HEK293 (cell line): ENCODE data around the gene SH3GLB1.

ENCODE experiments used
- CTCF ChIA-PET: fragments of 350-600 bp; formaldehyde crosslinking; extraction: SDS; loops from one replicate; lab custom pipeline; 2021; ENCODE audit warnings: antibody characterized with exemption; lab: Yijun Ruan, JAX
- POLR2A ChIA-PET: fragments of 300-600 bp; formaldehyde crosslinking; extraction: SDS; loops from one replicate; lab custom pipeline; 2020; ENCODE audit warnings: antibody characterized with exemption, inconsistent platforms; lab: Yijun Ruan, JAX
- H3K27ac ChIP-seq: fragments of 200-500 bp; sonication (Bioruptor generic); 2 replicates; pipeline ENCODE4 v1.5.1; 2014; ENCODE audit warnings: low read depth, low read length, control low read depth, inconsistent platforms; ENCODE audit errors: extremely low read depth
- H3K36me3 ChIP-seq, 2 experiments: fragments of 200-500 bp in 1 of 2; sonication (Bioruptor generic) in 1 of 2; 1 replicate in 1 of 2; 2 replicates in 1 of 2; pipeline ENCODE4 v1.5.1; 2014 to 2017; ENCODE audit warnings: inconsistent platforms in 2 of 2, low read length in 2 of 2; ENCODE audit not compliant: control insufficient read depth in 2 of 2, insufficient read depth in 1 of 2
- H3K4me1 ChIP-seq: fragments of 200-500 bp; sonication (Bioruptor generic); 2 replicates; pipeline ENCODE4 v1.5.1; 2014; ENCODE audit warnings: mild to moderate bottlenecking, low read length, inconsistent platforms; ENCODE audit not compliant: control insufficient read depth, insufficient read depth
- H3K4me3 ChIP-seq: 2 replicates; pipeline ENCODE4 v1.5.1; 2011; ENCODE audit warnings: low read depth, mild to moderate bottlenecking, control low read depth, low read length, moderate library complexity
- H3K9me3 ChIP-seq: fragments of 200-500 bp; sonication (Bioruptor generic); 2 replicates; pipeline ENCODE4 v1.5.1; 2014; ENCODE audit warnings: low read depth, low read length, inconsistent platforms; ENCODE audit not compliant: control insufficient read depth, insufficient read depth
- GLIS1 ChIP-seq: fragments of 450-650 bp; formaldehyde crosslinking; IDR thresholded peaks from 2 replicates; pipeline ENCODE4 v1.5.1; 2016; ENCODE audit warnings: missing biosample characterization, missing genetic modification characterization
- KLF17 ChIP-seq: fragments of 450-650 bp; formaldehyde crosslinking; IDR thresholded peaks from 2 replicates; pipeline ENCODE4 v1.5.1; 2016; ENCODE audit warnings: missing biosample characterization, missing genetic modification characterization
- KLF8 ChIP-seq: fragments of 450-650 bp; formaldehyde crosslinking; IDR thresholded peaks from 2 replicates; pipeline ENCODE4 v1.5.1; 2016; ENCODE audit warnings: missing biosample characterization, missing genetic modification characterization
- PATZ1 ChIP-seq: fragments of 450-650 bp; formaldehyde crosslinking; IDR thresholded peaks from 2 replicates; pipeline ENCODE4 v1.5.1; 2016; ENCODE audit warnings: missing biosample characterization, missing genetic modification characterization
- PRDM10 ChIP-seq: fragments of 450-650 bp; formaldehyde crosslinking; IDR thresholded peaks from 2 replicates; pipeline ENCODE4 v1.5.1; 2016; ENCODE audit warnings: missing biosample characterization, missing genetic modification characterization
- REST ChIP-seq: fragments of 450-650 bp; formaldehyde crosslinking; IDR thresholded peaks from 2 replicates; pipeline ENCODE4 v1.5.1; 2016; ENCODE audit warnings: missing biosample characterization, missing genetic modification characterization
- ZNF121 ChIP-seq: fragments of 450-650 bp; formaldehyde crosslinking; IDR thresholded peaks from 2 replicates; pipeline ENCODE4 v1.5.1; 2016; ENCODE audit warnings: missing biosample characterization, missing genetic modification characterization
- ZNF138 ChIP-seq: fragments of 450-650 bp; formaldehyde crosslinking; IDR thresholded peaks from 2 replicates; pipeline ENCODE4 v1.5.1; 2016; ENCODE audit warnings: missing biosample characterization, missing genetic modification characterization, borderline replicate concordance
- ZNF169 ChIP-seq: fragments of 450-650 bp; formaldehyde crosslinking; IDR thresholded peaks from 2 replicates; pipeline ENCODE4 v1.5.1; 2016; ENCODE audit warnings: missing biosample characterization, missing genetic modification characterization
- ZNF510 ChIP-seq: fragments of 450-650 bp; formaldehyde crosslinking; IDR thresholded peaks from 2 replicates; pipeline ENCODE4 v1.5.1; 2018; ENCODE audit warnings: mild to moderate bottlenecking, missing genetic modification characterization, missing biosample characterization; ENCODE audit not compliant: insufficient replicate concordance
- ZNF558 ChIP-seq: fragments of 450-650 bp; formaldehyde crosslinking; IDR thresholded peaks from 2 replicates; pipeline ENCODE4 v1.5.1; 2016; ENCODE audit warnings: missing biosample characterization, missing genetic modification characterization
- ZNF580 ChIP-seq: fragments of 450-650 bp; formaldehyde crosslinking; IDR thresholded peaks from 2 replicates; pipeline ENCODE4 v1.5.1; 2016; ENCODE audit warnings: missing biosample characterization, missing genetic modification characterization
- ZNF629 ChIP-seq: fragments of 450-650 bp; formaldehyde crosslinking; IDR thresholded peaks from 2 replicates; pipeline ENCODE4 v1.5.1; 2017; ENCODE audit warnings: missing biosample characterization, missing genetic modification characterization
- ZNF785 ChIP-seq: fragments of 450-650 bp; formaldehyde crosslinking; IDR thresholded peaks from 2 replicates; pipeline ENCODE4 v1.5.1; 2016; ENCODE audit warnings: missing biosample characterization, missing genetic modification characterization
- ZSCAN18 ChIP-seq: fragments of 450-650 bp; formaldehyde crosslinking; IDR thresholded peaks from 2 replicates; pipeline ENCODE4 v1.5.1; 2016; ENCODE audit warnings: missing biosample characterization, missing genetic modification characterization

Gene SH3GLB1

GRCh38 chr1:86731416-86731815 lies 27.0 kb downstream of the SH3GLB1 start:
- no peaks in the 10 kb centered on the region for H3K4me1 ChIP-seq
- TF ChIP-seq REST (tag by site-specific recombination) (no peak), ZNF121 (tag by site-specific recombination) (no peak), ZSCAN18 (tag by site-specific recombination) (no peak), PATZ1 (tag by site-specific recombination) (no peak), GLIS1 (tag by site-specific recombination) (no peak), ZNF138 (tag by site-specific recombination) (no peak), ZNF785 (tag by site-specific recombination) (no peak), ZNF558 (no peak), KLF17 (tag by site-specific recombination) (no peak), ZNF629 (no peak), ZNF169 (tag by site-specific recombination) (no peak), KLF8 (tag by site-specific recombination) (no peak), ZNF510 (tag by site-specific recombination) (no peak), ZNF580 (no peak), PRDM10 (tag by site-specific recombination) (no peak)
- POLR2A ChIA-PET, result no interaction called here
- peaks cover 41 to 48% of the 10 kb centered on the region in 2 experiments for H3K36me3 ChIP-seq
- H3K4me3 ChIP-seq, result no peak overlapping the region
- H3K27ac ChIP-seq, result no peak overlapping the region
- no peaks in the 10 kb centered on the region for H3K9me3 ChIP-seq
- CTCF ChIA-PET, result interaction anchor here (1.0 to 1.2 kb wide), 2 partner anchors 10 to 11 kb away, joined by 3 to 4 read pairs; no protein-coding TSS in a partner anchor
